Measurements from ENCODE around the gene GZMM.

- TF ChIP-seq POLR2A (IDR thresholded peaks at IDR 0.05) = no peak
- TF ChIP-seq CTCF (IDR thresholded peaks at IDR 0.05) = no peak
- no peak for TF ChIP-seq EP300 (IDR thresholded peaks at IDR 0.05)
Measured at GRCh38 chr19:496986-497385, 46.9 kb upstream of the GZMM start.
